NCI-H2029 treated with DMSO at 0.1 percent for 48 hours (cell line): ENCODE measurements around the gene GJA10.

Source experiments
- DNase-seq: peaks from one replicate; lab custom pipeline; 2025; lab: John Stamatoyannopoulos, UW

Gene GJA10

DNA sequence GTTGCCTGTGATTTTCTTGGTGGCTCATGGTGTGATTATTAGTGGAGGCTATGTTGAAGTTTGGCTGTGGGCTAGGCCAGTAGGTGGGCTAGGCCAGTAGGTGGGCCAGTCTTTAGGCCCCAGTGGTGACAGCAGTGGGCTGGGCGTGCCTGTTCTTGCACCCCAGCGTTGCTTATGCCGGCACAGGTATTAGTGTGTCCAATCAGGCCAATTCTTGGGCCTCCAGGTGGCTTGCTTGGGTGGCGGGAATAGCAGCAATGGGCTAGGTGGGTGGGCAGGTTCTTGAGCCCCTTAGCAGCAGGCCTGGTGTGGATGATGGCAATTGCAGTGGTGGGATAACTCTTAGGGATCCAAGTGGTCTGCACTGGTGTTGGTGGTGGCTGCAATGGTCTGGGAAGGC is 22.9 kb downstream of the GJA10 start:
- DNase-seq, result no peak

DNA sequence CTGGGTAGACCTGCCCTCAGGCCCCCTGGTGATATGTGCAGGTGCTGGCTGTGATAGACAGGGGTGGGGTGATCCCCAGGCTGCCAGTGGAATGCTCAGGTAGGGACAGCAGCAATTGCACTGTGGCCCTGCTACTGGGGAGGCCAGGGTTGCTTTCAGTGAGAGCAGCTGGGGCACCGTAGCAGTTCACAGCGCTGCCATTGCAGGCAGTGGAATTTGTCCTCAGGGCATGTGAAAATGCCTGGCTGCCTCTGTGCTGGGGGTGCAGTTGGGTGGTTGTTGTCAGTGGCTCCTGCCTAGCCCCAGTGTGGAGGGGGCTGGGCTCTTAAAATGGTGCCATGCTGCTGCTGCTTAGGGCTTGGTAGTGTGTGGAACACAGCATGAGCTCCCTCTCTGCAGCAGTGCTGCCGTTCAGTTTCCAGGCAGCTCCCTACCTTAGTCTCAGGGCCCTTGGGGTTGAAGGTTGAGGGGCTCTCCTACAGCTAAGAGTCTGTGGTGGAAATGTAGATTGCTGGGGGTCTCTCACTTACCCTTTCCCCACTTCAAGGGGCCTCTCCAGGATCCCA is 23.6 kb downstream of the GJA10 start:
- no peak for DNase-seq

DNA sequence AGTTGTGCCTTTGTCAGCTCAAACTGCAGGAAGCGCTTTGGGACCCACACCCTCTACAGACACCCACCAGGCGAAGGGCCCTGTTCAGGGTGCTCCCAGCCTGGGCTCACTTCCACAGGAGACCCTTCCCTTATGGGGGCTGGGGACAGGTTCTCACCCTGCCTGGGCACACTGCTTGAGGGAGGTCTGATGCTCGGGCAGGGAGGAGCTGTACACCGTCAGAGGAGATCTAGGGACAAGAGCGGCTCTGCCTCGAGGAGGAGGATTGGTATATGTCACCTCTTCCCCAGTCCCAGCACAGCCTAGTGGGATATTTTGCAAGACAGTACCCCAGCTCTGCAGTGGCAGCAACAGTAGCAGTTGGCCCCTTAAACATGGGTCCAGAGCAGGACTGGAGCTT is 26.9 kb downstream of the GJA10 start:
- no peak for DNase-seq

DNA sequence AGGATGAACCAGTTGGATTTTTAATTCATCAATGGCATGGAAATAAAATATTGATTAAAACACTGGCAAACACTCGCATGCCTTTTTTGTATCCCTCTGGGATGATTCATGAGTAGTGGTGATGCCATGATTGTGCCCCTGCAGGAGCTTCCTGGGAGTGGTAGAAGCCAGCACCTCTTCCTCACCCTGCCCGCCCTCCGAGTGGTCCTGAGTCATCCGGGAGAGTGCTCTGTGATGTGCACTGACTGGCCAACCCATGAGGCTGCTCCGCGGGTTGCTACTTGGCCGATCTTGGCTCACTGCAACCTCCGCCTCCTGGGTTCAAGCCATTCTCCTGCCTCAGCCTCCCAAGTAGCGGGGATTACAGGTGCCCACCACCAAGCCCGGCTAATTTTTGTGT is 27.4 kb downstream of the GJA10 start:
- no peak for DNase-seq

DNA sequence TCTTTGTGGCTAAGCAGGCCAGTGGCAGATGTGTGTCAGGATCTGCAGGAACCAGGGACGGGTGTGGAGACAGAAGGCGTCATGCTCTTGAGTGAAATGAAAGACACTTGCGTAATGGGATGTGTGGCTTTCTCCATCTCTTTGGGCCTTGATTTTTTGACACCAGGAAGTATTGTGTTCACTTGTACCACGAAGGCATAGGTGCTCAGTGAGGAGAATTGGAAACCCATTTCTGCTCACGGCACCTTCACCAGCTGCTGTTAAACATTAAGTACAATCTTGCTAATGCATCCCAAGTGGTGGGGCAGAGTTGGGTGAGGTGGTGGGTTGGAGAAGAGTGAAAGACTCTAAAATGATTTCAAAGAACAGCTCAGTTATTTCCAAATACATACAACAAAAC is 30.0 kb downstream of the GJA10 start:
- DNase-seq, result no peak

DNA sequence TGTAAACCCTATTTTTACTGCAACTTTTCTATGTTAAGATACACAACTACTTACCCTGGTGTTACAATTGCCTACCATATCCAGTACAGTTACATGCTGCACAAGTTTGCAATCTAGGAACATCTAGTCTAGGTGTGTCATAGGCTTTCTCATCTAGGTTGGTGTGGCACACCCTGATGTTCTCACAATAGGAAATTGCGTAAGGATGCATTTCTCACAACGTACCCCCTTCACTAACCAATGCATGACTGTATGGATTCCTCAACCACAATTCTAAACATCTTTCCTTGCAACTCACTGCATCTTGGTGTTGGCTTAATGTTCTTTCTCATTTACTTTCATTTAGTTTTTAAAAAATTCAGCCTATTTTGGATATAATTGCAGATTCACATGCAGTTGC is 31.6 kb downstream of the GJA10 start:
- no peak for DNase-seq

DNA sequence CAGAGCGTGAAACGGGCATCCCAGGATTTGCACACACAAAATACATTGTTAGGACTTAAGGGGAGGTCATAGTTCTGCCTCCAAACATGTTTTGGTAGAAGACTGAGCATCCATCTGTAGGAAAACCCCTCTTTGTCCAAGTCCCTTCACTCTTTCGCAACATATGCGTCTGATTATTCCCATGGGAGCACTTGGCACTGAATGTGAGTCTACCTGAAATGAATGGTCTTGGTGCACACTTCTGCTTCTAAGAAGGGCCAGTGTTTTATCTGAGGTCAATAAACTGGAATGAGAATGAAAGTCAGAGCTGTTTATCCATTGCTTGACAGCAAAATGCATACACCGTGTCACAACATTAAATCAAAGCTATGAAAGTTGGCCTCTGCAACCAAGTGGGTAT is 33.0 kb downstream of the GJA10 start:
- no peak for DNase-seq

DNA sequence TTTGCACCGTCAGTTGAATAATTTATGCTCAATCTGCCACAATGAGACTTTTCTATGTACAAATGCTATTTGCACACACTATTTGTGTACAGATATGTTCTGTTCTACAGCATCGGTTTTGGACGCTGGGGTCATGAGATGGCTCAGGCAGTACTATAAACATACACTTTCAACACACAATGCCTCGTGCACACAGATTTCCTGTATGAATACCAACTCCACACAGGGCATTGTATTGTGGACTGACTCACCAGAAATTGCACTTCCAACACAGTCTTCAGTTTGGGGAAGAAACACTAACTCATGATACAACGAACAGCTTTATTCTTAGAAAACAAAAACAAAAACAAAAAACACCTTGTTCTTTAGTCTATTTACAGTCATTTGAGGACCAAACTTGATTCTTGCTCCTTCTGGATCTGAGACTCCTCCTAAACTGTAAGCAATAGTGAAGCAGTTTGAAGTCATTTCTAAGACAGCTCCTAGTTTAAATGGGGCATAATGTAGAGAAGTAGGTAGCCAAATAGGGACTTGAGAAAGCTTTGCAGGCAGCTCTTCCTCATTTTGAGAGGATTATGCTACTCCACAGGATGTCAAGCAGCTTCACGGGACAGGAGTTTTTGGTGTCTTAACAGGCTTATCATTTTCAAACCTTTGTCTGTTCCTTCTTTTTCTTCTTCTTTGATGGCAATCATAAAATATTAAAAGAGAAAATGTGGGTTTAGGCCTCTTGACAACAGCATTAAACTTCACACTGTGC is 33.7 kb downstream of the GJA10 start:
- DNase-seq, result no peak

DNA sequence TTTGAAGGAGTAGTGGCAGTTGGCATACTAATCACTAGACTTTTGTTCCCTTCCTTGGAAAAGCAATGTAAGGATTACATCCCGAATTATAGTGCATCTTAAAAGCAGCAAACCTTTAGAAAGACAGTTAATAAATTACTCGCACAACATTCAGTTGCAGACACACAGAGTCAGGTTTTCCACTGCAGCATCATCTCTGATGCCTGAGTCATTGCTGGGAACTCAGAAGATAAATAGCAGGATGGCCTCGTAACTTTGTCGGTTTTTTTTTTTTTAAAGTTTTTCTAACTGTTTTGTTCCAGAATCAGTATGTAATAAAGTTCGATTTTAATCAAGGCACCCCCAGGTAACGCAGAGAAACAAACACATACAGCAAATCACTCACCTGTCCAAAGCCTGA is 34.3 kb downstream of the GJA10 start:
- no peak for DNase-seq

DNA sequence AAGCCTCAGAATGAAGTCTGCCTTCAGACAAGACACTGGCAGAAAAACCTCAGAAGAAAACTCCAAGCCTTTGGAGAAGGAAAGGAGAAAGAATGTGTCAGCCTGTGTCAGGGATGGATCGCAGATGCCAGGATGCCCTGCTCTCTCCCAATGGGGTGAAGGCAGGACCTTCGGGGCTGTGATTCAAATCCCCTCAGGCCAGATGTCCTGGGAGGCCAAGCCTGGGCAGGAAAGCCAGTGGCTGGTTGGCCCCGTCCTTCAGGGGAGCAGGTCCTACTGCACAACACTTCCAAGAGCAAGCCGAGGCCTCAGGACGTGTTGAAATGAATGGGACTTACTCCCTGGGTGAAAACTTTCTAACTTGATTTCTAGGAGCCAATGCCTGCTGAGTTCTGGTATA is 36.5 kb downstream of the GJA10 start:
- DNase-seq, result no peak

DNA sequence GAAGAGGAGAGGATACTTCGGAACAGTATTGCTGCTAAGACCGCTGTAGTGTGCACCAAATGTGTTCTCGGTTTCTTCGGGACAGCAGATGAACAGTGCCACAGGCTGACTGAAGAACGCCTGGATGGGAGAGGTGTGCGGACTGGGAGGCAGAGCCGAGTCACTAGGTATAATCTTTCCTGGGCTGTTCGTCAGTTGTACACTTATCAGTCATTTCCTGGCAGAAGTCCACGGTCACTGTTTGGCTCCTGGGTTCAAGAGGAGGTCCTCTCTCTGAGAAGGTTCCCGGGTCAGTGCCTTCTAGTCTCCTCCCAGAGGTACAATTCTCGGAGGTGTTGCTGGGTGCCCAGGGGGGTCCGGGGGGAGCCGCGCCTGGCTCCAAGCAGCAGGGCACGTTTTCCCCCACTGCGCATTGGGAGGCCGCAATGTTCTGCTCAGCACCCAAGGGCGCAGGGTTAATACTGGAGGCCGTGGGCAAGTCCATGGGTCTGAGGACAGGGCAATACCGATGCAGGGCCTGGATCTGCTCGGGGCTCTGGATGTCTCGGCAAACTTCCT is 38.1 kb downstream of the GJA10 start:
- DNase-seq, result no peak

DNA sequence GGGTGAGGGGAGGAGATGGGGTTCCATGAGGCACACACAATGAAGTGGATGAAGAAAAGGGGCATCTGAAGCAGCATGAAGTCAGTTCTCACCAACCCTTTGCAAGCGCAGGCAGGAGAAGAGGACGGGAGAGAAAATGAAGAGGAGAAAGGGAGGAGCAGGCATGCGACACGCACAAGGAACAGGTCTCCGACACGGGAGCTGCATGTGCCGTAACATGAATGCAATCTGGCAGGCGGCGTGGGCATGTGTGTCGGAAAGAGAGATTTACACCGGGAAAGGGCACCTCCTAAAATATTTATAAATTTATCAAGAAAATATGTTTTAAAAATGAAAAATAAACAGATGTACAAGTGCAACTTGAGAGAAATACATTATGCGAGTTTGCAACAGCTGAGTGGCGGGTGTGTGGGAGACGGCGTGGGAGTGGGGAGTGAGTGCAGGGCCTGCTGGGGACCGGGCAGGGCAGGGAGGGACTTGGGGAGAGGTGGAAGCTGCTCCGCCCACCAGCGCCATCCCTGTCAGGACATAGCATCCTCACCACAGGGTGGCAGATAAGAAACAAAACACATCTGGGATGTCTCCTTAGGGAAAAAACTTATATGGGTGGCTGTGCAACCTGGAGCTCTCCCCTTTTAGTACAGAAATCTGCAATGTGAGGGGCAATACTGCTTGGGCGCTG is 40.6 kb downstream of the GJA10 start:
- DNase-seq, result no peak

DNA sequence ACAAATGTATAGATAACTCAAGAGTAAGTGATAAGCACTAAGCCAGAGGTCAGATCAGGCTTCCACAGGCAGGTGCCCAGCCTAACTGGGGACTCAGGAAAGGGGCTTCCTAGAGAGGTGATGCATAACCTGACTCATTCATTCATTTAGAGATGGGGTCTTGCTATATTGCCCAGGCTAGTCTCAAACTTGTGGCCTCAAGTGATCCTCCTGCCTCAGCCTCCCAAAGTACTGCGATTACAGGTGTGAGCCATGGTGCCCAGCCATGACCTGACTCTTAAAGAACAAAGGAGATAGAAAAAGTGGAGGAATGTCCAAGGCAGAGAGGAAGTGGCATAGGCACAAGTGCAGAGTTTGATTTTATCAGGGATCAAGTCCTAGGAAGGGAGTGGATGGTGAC is 41.9 kb downstream of the GJA10 start:
- DNase-seq, result no peak

DNA sequence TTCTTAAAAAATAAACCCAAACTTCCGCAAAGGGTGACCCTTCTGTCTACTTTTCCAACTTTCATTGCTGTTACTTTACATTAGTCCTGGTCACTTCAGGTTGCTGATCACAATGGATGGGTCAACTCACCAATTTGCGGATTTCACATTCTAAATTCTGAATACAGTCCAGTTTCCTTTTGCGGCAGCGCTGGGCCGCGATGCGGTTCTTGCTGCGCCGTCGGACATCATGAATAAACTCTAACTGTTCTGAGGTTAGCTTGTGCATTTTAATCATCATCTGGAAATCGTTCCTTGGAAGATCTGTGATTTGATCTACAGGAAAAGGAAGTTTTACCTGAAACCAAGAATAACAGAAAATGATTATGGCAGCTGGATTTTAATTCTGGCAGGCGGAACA is 43.7 kb downstream of the GJA10 start:
- no peak for DNase-seq

DNA sequence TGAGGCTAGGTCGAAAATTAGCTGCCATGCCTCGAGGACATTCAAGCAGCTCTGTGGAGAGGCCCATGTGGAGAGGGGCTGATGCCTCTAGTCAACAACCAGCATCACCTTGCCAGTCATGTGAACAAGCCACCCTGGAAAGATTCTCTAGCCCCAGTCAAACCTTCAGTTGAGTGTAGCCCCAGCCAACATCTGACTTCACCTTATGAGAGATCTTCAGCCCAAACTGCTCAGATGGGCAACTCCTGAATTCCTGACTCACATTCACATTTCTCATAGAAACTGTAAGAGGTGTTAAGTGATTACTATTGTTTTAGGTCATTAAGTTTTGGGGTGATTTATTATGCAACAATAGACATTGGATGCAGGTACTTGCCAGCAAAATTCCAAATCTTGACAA is 44.9 kb downstream of the GJA10 start:
- DNase-seq, result no peak

DNA sequence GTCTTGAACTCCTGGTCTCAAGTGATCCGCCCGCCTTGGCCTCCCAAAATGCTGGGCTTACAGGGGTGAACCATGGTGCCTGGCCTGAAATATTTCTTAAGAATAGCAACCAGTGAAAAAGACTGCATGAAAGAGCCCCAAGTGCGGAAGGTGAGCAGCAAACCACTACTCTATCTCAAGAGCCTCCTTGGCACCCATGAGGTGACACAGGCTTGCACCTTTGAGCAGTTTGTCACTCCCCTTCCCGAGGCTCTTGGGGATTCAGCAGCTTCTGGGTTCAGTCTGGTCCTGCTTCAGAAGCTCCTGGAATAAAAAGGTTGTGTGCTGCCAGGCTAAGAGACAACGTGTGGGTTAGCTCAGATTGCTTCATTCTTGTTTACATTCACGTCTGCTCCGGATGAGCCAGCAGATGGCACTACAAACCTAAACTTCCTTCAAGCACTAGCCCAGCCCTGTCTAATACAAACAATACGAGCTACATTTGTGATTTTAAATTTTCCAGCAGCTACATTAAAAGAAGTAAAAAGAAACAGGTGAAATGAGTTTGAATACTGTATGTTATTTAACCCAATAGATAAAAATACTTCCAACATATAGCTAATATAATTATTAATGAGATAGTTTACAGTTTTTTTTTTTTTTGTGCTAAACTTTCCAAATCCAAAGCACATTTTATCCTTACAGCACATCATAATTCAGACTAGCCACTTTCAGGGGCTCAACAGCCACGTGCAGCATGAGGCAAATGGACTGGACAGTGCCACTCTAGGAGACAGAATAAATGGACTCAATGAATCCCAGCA is 46.2 kb downstream of the GJA10 start:
- peak; percentile 80 for DNase-seq

DNA sequence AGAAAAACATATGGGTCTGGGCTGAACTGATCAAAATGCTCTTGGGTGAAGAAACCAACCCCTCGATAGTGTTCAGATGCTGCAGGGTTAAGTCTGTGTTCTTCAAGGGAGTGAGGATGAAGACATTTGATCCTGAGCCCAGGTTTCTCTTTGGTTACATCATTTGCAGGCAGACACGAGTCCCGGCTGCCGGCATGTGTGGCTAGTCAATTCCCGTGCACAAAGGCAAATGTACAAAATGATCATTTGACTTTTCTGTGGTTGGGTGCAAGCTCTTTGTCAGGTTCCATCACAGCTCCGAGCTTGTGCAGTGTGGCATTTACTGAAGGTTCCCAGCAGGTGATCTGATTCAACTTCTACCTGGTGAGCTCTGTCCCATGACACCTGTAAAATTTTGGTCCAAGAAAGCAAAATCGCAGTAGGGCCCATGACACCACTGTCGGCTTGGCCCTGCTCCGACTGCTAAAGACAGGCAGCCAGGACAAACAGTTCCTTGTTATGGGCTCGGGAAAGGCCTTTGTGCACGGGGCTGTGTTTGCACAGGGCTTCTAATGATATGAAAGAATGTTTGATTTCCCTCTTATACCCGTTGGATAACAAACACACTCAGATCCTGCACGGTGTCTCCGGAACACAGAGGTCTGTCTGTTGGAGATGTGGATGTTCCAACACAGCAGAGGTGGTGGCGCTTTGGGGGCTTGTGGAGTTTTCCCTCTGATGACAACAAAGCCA is 46.9 kb downstream of the GJA10 start:
- DNase-seq, result peak; percentile 94

DNA sequence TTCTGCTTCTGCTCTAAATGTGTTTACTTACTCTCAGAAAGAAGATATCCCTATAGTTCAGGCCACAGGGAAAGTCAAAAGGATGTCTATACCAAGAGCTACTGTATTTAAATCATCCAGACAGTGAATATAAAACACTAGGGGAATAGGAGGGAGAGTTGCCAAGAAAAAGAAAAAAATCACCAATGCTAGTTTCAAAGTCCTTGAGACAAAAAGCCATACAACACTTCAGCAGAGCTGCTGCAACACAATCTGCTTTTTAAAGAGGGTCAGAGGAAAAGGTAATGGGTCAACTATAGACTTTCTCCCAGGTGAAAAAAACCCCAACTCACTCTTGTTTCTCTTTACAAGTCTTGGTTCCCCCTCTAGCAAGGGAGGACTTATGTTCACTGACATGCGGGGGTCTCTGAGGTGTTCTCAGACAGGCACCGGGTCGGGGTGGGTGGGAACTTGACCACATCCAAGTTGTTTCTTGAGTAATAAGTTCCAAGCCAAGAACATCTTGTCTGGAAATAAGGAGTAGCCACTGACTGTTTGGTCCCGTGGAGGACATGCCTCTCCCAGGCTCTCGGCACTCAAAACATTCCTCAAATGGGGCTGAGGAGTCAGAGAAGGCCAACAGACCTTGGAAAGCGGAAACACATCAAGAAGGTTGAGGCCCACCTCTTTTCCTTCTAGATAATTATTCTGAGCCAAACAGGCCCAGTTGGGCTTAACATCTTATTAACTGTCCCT is 47.7 kb downstream of the GJA10 start:
- DNase-seq, result peak; percentile 72

DNA sequence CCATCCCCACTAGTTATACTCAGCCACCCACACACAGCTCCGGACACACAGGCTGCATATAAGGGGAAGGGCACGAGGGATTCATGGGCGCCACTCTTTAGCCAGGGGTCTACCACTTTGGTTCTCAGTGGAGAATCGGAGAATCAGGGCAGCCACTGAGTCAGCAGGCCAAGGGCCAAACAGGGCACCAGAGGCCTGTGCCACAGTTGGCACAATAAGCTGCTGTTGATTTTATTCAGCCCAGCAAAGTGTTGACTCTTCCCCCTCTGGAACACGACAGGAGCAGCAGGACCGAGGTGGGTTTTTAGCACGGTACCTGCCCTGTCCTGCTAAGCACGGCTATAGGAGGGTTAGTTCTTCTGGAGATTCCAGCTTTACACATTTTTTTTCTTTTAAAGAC is 48.3 kb downstream of the GJA10 start:
- no peak for DNase-seq

DNA sequence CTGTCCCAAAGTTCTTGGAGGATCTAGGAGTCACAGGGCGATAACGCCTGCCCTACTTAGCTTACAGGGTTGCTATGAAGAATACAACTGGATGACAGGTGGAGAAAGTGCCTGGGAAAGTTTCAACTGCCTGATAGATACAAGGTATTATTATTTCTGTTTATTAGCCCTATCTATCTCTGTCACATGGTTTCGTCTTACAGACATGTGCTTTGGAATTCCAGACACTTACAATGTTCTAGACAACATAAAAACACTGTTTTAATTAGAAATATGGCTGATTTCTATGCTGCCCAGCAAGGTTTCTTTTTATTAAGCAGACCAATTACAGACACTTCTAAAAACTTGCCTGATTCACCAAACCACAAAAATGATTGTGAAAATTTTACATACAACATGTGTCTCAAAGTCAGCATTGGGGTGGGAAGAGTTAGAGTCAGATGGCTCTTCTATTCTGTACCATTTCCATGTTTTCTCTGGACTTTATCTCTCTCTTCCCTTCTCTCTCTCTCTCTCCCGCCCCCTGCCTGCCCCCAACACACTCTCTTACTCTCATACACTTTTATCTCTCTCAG is 50.0 kb downstream of the GJA10 start:
- no peak for DNase-seq
